ENCODE results near the gene LRRN4CL. TPM values are rescaled to one million over a fixed set of nuclear protein-coding genes. Genes with fewer than 3 reads are reported as not detected.

Gene LRRN4CL
- total RNA-seq, 1 donor from 2014 or later = 195 TPM

DNA sequence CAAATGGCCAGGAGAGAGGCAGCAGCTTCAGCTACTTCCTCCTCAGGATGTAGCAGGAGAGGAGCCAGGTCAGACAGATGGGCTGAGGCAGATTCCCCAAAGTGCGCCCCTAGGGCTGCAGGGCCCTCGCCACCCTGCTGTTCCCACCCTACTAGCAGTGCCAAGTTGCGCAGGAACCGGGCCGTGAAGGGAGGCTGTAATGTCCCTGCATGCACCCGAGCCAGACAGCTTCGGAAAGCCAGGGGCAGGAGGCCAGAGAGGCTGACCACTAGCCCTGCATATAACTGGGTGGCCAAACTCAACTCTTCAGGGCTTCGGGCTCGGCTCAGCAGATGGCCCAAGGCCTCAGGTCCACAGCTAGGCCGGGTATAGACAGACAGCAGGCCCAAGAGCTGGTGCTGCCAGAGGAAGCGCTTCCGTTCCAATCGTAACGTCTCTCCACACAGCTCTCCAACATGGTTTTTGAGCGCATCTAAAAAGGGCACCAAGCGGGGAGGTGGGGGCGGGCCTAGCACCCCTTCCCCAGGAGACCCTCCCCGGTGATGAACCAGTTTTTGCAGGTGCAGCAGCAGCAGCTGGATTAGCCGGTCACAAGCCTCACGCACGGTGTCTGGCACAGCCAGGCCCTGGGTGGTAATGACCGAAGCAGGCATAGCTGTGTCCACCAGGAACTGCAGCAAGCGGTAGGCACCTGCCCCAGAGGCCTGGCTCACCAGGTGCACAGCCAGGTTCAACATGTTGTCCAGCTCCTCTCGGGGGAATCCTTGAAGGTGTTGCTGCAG is 41.0 kb downstream of the LRRN4CL start:
- DNase-seq (ENCODE audit: low read depth) = no peak

DNA sequence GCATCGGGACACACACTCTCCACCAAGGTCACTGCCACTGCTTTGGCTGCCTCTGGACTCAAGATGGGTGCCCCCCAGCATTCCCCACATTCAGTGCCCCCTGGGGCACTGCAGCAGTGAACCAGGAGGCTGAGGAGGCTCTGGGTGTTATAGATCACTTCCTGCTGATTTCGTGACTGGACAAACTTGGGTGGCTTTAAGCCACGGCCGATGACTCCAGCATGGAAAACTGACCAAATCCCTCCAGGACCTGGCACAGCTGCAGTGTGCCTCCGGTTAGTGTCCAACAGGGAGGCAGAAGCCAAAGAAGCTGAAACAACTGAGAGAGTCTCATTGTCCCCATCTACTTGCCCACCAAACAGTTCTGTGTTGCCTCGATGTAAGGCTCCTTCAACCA is 41.7 kb downstream of the LRRN4CL start:
- no peak for DNase-seq (ENCODE audit: low read depth)

DNA sequence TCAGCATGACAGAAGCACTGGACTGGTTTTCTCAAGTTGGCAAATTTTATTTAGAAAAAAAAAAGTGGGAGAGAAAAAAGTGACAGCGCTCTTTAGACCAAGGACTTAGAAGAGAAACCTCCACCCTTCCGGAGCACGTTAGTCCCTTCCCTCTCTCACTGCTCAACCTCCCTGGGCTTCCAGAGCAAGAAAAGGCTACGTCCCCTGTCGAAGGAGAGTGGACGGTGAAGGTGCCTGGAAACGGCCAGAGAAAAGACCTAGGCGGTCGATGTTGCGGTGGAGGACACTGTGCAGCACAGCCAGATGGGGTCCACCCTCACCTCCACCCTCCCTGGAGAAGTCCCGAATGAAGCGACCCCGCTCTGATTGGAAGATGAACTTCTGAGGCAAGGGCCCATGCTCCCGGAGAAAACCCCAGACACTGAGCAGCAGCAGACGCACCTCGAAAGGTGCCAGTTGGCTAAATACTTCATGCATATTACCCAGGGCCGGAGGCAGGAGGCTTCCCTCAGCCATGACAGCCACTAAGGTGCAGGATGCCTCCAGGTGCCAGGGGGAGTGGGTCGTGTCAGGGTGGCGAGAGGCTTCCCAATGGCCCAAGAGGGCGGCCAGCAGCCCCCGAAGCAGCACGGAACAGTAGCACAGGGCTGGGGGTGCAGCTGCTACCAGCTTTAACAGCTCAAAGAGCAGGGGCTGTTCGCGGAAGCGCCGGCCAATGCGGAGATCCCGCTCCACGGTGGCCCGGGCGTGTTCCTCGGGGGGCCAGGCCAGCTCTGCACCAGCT is 42.3 kb downstream of the LRRN4CL start:
- DNase-seq (ENCODE audit: low read depth) = no peak

DNA sequence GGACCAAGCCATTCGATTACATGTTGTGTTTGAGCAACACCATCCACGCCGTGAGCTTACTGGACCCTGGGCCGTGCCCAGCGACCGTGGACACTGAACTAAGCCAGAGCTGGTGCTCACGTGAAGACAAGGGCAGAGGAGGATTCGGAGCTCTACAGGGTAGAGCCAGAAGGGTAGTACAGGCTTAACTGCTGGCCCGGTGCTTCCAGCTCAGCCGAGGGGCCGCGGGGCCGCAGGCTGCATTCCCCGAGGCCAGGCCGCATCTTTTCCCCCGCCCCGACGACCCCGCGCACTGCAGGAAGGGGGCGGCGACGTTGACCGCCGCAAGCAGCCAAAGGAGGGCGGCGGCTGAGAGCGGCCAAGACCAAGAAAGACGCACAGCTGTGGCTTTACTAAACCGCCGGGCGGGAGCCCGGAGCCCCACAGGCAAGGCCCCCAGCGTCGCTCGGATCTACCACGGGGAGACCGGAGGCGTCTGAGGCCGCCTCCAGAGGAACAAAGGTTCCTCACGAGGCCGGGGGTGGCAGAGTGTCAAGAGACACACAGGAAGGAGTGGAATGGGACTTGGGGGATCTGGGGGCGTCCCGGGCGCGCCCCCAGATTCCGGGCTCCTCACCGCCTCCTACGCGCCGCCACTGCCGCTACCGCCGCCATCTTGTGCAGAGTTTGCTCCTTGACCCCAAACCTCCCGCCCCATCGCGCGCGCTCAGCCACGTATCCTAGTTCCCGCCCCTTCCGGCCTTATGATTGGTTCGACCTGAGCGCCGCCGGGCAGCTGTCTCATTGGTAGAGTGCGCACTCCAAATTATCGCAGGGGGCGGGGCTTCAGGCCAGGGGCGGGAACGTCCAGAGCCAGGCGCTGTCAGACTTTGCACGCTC is 43.1 kb downstream of the LRRN4CL start, which contains the start of gene GANAB:
Gene GANAB (minus strand): TSS at position 668 of the 879 bp plus-strand sequence. CDS start 14 bp downstream, at position 654.
- peak; percentile 99 for DNase-seq (ENCODE audit: low read depth)

DNA sequence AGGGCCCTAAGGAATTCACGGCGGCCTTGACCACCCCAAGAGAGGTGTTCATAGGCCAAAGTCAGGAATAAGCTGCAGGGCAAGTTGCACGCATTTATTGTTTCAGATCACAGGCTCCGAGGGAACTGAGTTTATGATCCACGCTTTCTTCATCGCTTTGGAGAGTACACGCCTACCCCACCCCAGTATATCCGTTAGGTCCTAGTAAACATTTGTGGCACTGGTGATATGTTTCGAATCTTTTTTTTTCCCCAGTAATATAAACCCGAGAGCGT is 43.7 kb downstream of the LRRN4CL start:
- no peak for DNase-seq (ENCODE audit: low read depth)

DNA sequence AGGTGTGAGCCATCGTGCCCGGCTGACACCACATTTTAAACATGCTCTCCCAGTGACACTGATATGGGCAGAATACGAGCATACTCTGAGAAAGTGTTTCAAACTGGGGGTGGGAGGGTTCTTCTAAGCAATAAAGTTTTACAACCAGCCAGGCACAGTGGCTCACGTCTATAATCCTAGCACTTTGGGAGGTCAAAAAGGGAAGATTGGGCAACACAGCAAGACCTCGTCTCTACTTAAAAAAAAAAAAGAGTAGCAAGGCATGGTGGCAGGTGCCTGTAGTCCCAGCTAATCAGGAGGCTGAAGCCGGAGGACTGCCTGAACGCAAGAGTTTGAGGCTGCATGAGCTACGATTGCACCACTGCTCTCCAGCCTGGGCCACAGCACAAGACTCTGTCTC is 45.1 kb downstream of the LRRN4CL start:
- DNase-seq (ENCODE audit: low read depth) = no peak

Other genes with a start within 250 kb of the LRRN4CL start
- gene AHNAK, start 142.7 kb downstream of the LRRN4CL start, total RNA-seq = 141 and 144 TPM in 2 replicates
- gene EEF1G, start 115.6 kb downstream of the LRRN4CL start, total RNA-seq = 1,484 and 1,704 TPM in 2 replicates
- 7.5 and 8.1 TPM in 2 replicates for gene TUT1, start 98.0 kb downstream of the LRRN4CL start, total RNA-seq
- gene MTA2, start 87.7 kb downstream of the LRRN4CL start, total RNA-seq = 66.9 and 72.4 TPM in 2 replicates
- gene EML3, start 76.8 kb downstream of the LRRN4CL start, total RNA-seq = 11.3 and 17.6 TPM in 2 replicates
- gene ROM1, start 76.3 kb downstream of the LRRN4CL start, total RNA-seq = 1.5 and 2.8 TPM in 2 replicates
- gene B3GAT3, start 67.5 kb downstream of the LRRN4CL start, total RNA-seq = 52.6 and 59.8 TPM in 2 replicates
- gene GANAB, start 42.9 kb downstream of the LRRN4CL start, total RNA-seq = 168 and 174 TPM in 2 replicates
- gene INTS5, start 36.2 kb downstream of the LRRN4CL start, total RNA-seq = 20.6 and 22.4 TPM in 2 replicates
- gene C11orf98, start 24.3 kb downstream of the LRRN4CL start, total RNA-seq = 32.2 and 40.7 TPM in 2 replicates
- gene CSKMT, start 24.2 kb downstream of the LRRN4CL start, total RNA-seq = 3.2 and 12.4 TPM in 2 replicates
- 5.7 and 6.3 TPM in 2 replicates for gene UQCC3, start 17.9 kb downstream of the LRRN4CL start, total RNA-seq
- gene LBHD1, start 17.3 kb downstream of the LRRN4CL start, total RNA-seq = 4.5 and 5.0 TPM in 2 replicates
- gene UBXN1, start 10.5 kb downstream of the LRRN4CL start, total RNA-seq = 123 and 133 TPM in 2 replicates
- 40.8 and 49.8 TPM in 2 replicates for gene BSCL2, start 17.9 kb upstream of the LRRN4CL start, total RNA-seq
- gene GNG3, start 18.1 kb upstream of the LRRN4CL start, total RNA-seq = not detected in 2 replicates
- gene HNRNPUL2, start 37.9 kb upstream of the LRRN4CL start, total RNA-seq = 8.0 and 8.6 TPM in 2 replicates
- gene TTC9C, start 39.0 kb upstream of the LRRN4CL start, total RNA-seq = 19.7 and 30.9 TPM in 2 replicates
- gene ZBTB3, start 64.6 kb upstream of the LRRN4CL start, total RNA-seq = 6.6 TPM in 2 replicates
- gene POLR2G, start 72.0 kb upstream of the LRRN4CL start, total RNA-seq = 67.8 and 69.4 TPM in 2 replicates
- gene TAF6L, start 81.9 kb upstream of the LRRN4CL start, total RNA-seq = 22.1 and 24.9 TPM in 2 replicates
- 30.9 and 52.2 TPM in 2 replicates for gene TMEM179B, start 97.9 kb upstream of the LRRN4CL start, total RNA-seq
- gene TMEM223, start 102.5 kb upstream of the LRRN4CL start, total RNA-seq = 23.9 and 33.4 TPM in 2 replicates
- gene NXF1, start 115.9 kb upstream of the LRRN4CL start, total RNA-seq = 44.0 and 48.5 TPM in 2 replicates
- 25.1 and 27.4 TPM in 2 replicates for gene STX5, start 142.5 kb upstream of the LRRN4CL start, total RNA-seq
- gene TEX54, start 143.3 kb upstream of the LRRN4CL start, total RNA-seq = not detected in 2 replicates
- 37.9 and 48.1 TPM in 2 replicates for gene WDR74, start 150.1 kb upstream of the LRRN4CL start, total RNA-seq
- gene SLC3A2, start 191.4 kb upstream of the LRRN4CL start, total RNA-seq = 141 and 195 TPM in 2 replicates
- not detected in 2 replicates for gene CHRM1, start 231.8 kb upstream of the LRRN4CL start, total RNA-seq